Epithelial cell of prostate (primary cell): Measurements from ENCODE around the gene NUDT22.
A peak's percentile ranks its signal among the peaks of the same experiment; 100 is the strongest.

Experiments used
- DNase-seq: peaks from one replicate; pipeline ENCODE4 v3.0.0-alpha.2; 2011; ENCODE audit warnings: low read depth, low spot score
- H3K27ac ChIP-seq: fragments of 450-650 bp; 2 replicates; pipeline ENCODE4 v1.5.1; 2017; ENCODE audit warnings: mild to moderate bottlenecking

NUDT22 gene

GRCh38 chr11:64226507-64227051 lies 505 bp downstream of the NUDT22 start:
- DNase-seq = no peak
- H3K27ac ChIP-seq = peak overlapping the region; percentile 66

DNA sequence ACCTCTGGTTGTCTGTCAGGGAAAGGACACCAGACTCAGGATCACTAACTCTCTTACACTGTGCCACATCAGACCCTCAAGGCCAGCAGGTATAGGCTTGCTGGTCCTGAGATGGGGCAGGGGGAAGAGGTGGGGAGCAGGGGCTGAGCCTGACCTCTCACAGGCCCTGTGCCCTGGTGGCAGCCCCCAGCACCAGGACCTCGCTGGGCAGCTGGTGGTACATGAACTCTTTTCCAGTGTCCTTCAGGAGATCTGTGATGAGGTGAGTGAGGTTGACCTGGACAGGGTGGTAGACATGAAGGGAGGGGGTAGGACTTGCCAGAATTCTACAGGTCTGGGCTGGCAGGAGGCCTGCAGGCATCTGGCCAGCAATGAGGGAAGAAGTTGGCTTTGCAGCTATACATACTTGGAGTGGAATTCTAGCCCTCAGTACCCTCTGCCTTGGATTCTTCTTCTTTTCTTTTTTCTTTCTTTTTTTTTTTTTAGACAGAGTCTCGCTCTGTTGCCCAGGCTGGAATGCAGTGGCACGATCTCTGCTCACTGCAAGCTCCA lies 1.4 kb downstream of the NUDT22 start:
- no peak for DNase-seq
- H3K27ac ChIP-seq = peak overlapping the region; percentile 66

- H3K27ac ChIP-seq = peak overlapping the region; percentile 34
- DNase-seq = no peak
These were observed 3.1 kb downstream of the NUDT22 start for GRCh38 chr11:64229090-64229743.

DNA sequence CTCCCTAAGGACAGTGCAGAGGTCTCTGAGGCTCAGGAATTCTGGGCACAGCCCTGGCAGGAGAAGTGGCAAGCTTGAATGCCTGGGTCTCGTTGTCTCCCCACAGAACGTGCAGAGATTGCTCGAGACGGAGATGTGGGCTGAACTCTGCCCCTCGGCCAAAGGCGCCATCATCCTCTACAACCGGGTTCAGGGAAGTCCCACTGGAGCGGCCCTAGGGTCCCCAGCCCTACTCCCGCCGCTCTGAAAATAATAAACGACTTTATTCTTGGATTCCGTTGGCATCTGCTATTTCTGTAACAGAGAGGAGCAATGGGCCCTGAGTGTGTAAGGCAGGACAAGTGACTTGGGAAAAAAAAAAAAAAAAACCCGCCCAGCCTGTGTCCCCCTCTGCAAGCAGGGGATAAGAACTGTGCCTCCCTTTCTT lies 3.7 kb downstream of the NUDT22 start:
- no peak for DNase-seq
- H3K27ac ChIP-seq = peak overlapping the region; percentile 34

DNA sequence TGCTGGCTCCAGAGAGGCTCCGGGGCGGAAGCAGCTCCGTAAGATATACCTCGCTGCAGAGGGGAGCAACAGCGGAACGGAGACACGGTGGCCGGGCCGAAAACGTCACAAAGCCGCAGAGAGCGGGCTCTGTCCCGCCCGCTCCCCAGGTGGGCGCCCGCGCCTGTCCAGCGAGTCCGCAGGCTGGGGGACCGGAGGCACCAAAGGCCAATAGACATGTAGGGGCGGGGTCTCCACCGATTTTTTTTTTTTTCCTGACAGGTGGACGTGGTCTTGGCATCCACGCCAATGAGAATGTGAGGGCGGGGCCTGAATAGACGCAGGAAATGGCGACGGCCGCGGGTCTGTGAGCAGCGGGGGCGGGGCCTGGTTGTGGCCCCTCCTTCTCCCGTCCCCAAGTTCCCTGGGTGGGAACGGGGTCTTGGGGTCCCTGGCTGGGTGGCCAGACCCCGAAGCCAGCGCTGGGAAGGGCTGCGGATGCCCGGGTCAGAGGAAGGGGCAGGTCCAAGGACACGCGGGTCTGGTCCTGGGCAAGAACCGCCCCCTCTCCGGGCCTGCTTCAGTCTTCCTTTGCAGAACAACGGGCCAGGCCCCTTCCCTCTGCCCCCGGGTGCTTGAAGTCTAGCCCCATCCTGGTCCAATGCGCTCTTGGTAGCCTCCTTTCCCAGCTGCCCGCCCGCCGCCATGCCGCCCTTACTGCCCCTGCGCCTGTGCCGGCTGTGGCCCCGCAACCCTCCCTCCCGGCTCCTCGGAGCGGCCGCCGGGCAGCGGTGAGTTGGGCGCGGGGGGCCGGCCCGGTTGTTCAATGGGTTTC lies 4.3 kb downstream of the NUDT22 start, which contains the start of gene DNAJC4:
DNAJC4 (plus strand) TSS at position 378 of the 814 bp plus-strand sequence; CDS start at position 685, 307 bp downstream.
- H3K27ac ChIP-seq = peak within 1 kb of the TSS; percentile 34

DNA sequence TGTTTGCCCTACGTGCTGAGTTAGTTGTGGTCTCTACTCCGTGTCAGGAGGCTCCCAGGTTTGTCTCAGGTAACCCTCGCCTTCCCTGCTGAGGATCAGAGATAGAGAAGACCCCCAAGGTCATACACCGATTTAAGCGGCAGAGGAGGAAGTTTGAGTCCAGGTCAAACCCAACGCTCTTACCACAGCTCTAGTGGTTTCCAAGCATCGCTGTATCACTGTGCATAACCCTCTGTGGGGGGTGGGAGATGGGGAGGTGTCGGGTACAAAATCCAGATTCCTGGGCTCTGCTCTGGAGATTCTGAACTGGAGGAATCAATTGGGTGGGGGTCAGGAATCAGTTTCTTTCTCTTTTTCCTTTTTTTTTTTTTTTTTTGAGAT lies 4.9 kb downstream of the NUDT22 start:
- DNase-seq = no peak
- peak overlapping the region; percentile 34 for H3K27ac ChIP-seq

More for the DNA sequence above, 4.3 kb downstream of the NUDT22 start, which contains the start of gene DNAJC4:
- no peak for DNase-seq

DNA sequence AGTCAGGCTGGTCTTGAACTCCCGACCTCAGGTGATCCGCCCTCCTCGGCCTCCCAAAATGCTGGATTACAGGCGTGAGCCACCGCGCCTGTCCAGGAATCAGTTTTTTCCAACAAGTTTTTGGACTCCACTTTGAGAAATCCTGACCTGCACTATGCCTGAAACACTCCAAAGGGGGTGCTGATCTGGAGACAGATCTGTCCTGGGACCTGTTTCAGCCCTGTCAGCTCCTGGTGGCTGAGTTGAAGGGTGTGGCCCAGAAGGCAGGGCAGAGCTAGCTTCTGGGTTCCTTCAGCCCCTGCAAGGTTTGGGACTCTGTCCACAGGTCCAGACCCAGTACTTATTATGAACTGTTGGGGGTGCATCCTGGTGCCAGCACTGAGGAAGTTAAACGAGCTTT lies 5.5 kb downstream of the NUDT22 start:
- H3K27ac ChIP-seq = no peak overlapping the region
- DNase-seq = no peak

- DNase-seq = no peak
- H3K27ac ChIP-seq = no peak overlapping the region
These were observed 6.3 kb downstream of the NUDT22 start for GRCh38 chr11:64232182-64232966.

DNA sequence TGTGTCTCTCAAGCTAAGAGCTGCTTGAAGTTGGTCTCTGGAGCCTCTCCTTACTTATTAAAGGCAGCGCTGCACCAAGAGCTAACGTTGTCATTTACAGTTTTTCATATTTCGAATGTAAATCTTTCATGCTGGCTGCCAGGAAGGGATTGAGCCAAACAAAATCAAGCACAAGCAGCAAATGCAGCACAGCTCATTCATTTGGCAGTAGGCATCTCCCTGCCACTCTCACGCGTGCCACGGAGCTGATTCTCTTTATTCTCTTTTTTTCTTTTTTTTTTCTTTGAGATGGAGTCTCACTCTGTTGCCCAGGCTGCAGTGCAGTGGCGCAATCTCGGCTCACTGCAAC lies 6.9 kb downstream of the NUDT22 start:
- DNase-seq = no peak
- no peak overlapping the region for H3K27ac ChIP-seq

DNA sequence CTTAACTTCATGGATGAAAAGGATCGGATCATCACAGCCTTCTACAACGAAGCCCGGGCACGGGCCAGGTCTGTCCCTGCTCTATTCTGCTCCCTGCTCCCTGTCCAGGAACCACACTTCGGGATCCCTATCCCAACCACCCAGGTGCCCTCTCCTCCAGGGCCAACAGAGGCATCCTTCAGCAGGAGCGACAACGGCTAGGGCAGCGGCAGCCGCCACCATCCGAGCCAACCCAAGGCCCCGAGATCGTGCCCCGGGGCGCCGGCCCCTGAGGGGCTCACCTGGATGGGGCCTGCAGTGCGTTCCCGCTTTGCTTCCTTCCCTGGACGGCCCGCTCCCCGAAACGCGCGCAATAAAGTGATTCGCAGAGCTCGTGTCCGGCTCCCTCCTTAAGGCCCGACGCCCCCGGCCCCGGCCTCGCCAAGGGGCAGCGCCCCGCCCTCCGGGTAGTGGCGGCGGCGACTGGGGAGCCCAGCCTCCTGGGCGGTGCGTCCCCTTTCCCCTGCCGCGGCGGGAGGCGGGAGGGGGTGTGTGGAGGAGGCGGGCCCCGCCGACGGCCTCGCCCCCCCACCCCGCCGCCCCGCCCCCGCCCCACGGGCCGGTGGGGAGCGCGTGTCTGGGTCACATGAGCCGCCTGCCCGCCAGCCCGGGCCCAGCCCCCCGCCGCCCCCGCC lies 8.0 kb downstream of the NUDT22 start, which contains the start of gene VEGFB:
VEGFB (plus strand) TSS at position 672 of the 674 bp plus-strand sequence. CDS start 250 bp downstream, outside the sequence.
- DNase-seq = no peak
- peak within 1 kb of the TSS; percentile 12 for H3K27ac ChIP-seq

- no peak for DNase-seq
- peak overlapping the region; percentile 12 for H3K27ac ChIP-seq
These were observed 8.7 kb downstream of the NUDT22 start for GRCh38 chr11:64234647-64235379.

DNA sequence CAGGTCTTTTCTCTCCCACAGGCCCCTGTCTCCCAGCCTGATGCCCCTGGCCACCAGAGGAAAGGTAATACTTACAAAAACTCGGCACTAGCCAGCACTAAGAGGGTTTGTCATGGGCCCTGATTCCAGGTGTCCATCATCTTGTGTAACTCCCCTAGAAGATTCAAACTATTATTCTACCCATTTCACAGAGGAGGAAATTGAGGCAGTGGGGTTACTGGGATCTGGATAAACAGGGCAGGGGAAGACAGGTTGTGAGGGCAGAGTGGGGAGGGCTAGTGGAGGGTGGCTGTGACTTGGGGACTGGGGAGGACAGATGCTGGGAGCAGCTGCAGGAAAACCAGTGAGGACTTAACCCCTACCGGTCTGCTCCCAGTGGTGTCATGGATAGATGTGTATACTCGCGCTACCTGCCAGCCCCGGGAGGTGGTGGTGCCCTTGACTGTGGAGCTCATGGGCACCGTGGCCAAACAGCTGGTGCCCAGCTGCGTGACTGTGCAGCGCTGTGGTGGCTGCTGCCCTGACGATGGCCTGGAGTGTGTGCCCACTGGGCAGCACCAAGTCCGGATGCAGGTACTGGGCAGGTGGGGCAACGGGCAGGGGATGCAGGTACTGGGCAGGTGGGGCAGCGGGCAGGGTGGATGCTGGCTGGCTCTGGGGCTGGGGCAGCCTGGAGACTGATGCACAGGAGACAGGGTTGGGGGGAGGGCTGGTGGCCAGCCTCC lies 9.5 kb downstream of the NUDT22 start:
- DNase-seq = no peak
- H3K27ac ChIP-seq = no peak overlapping the region

DNA sequence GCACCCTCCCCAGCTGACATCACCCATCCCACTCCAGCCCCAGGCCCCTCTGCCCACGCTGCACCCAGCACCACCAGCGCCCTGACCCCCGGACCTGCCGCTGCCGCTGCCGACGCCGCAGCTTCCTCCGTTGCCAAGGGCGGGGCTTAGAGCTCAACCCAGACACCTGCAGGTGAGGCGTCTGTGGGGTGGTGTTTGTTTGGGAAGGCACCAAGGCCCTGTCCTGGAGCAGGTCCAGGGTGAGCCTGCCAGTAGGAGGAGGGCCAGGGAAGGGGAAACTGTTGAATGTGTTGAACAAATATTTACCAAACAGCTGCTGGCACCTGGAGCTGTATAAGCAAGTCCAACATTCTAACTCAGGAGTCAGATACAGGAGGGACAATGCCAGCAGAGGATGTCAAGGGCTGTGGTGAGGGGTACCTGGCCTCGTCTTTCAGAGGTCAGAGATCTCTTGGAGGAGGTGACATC lies 11.4 kb downstream of the NUDT22 start:
- peak overlapping the region; percentile 99 for H3K27ac ChIP-seq
- DNase-seq = no peak

GRCh38 chr11:64238076-64238475 lies 12.0 kb downstream of the NUDT22 start:
- H3K27ac ChIP-seq = peak overlapping the region; percentile 99
- no peak for DNase-seq

GRCh38 chr11:64238999-64239398 lies 12.9 kb downstream of the NUDT22 start:
- peak overlapping the region; percentile 99 for H3K27ac ChIP-seq
- DNase-seq = no peak

DNA sequence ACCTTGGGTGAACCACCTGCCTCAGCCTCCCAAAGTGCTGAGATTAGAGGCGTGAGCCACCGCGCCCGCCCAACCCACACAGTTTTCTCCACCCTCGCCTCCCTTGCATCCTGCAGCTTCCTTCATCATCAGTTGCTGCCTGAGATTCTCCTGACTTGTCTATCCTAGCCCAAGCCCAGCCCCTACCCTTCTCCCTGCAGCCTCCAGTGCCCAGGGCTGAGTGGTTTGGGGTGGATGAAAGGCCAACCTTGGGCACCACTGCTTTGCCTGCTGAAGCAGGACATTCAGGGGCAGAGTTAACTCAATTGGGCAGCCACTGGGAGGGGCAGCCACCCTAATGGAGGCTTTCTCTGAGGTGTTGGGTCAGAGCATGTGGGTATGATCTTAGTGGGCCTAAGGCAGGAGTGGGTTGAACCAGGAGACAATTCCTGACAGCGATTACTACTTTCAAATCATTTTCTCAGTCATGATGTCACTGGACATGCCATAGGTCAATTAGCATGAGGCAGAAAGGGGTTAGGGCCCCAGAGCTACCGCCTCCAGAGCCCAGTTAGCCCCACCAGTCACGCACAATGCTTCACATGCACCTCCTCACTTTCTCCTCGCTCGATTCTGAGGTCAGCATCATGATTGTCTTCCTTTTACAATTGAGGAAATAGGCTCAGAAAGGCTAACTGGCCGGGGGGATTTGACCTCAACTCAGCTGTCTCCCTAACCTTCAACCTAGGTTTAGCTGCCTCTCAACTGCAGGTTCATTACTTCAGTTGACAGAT lies 13.8 kb downstream of the NUDT22 start:
- no peak for DNase-seq
- peak overlapping the region; percentile 99 for H3K27ac ChIP-seq
